ENCODE data around the gene MRPL58. TPM values are rescaled to one million over a fixed set of nuclear protein-coding genes. Genes with fewer than 3 reads are reported as not detected.

Gene MRPL58
- total RNA-seq, 1 experiment from 2014 or later = 41.9 TPM

GRCh38 chr17:75031972-75032719 lies 19.7 kb downstream of the MRPL58 start:
- Mint-ChIP-seq H3K27ac (peak overlapping the region; percentile 61; the same call in 1 of the 2 replicates), H3K27me3 (ENCODE audit: low read depth) (peaks cover 27% of the 10 kb centered on the region), H3K4me1 (peaks cover 22% of the 10 kb centered on the region), H3K9me3 (peaks cover 35% of the 10 kb centered on the region), H3K36me3 (peaks cover 20% of the 10 kb centered on the region), H3K4me3 (peak overlapping the region; percentile 99)
- DNase-seq (ENCODE audit: low spot score) = peak; percentile 35
- POLR2A ChIA-PET = interaction anchor here (1.3 kb wide), 1 partner anchor 20 kb away, joined by 7 read pairs; the partner anchor contains the start of gene MRPL58
- no peak for ATAC-seq
- no peak for TF ChIP-seq MXD4 (CRISPR knock-in tag; IDR thresholded peaks at IDR 0.05; ENCODE audit: borderline replicate concordance)
- no peak for TF ChIP-seq RORB (CRISPR knock-in tag; IDR thresholded peaks at IDR 0.05)
- no peak for TF ChIP-seq GTF2I (CRISPR knock-in tag; conservative IDR thresholded peaks at IDR 0.05)
- TF ChIP-seq, protein P1, sequence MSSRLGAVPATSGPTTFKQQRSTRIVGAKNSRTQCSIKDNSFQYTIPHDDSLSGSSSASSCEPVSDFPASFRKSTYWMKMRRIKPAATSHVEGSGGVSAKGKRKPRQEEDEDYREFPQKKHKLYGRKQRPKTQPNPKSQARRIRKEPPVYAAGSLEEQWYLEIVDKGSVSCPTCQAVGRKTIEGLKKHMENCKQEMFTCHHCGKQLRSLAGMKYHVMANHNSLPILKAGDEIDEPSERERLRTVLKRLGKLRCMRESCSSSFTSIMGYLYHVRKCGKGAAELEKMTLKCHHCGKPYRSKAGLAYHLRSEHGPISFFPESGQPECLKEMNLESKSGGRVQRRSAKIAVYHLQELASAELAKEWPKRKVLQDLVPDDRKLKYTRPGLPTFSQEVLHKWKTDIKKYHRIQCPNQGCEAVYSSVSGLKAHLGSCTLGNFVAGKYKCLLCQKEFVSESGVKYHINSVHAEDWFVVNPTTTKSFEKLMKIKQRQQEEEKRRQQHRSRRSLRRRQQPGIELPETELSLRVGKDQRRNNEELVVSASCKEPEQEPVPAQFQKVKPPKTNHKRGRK (CRISPR knock-in tag; IDR thresholded peaks at IDR 0.05; ENCODE audit: borderline replicate concordance) = no peak
- TF ChIP-seq, protein P2, sequence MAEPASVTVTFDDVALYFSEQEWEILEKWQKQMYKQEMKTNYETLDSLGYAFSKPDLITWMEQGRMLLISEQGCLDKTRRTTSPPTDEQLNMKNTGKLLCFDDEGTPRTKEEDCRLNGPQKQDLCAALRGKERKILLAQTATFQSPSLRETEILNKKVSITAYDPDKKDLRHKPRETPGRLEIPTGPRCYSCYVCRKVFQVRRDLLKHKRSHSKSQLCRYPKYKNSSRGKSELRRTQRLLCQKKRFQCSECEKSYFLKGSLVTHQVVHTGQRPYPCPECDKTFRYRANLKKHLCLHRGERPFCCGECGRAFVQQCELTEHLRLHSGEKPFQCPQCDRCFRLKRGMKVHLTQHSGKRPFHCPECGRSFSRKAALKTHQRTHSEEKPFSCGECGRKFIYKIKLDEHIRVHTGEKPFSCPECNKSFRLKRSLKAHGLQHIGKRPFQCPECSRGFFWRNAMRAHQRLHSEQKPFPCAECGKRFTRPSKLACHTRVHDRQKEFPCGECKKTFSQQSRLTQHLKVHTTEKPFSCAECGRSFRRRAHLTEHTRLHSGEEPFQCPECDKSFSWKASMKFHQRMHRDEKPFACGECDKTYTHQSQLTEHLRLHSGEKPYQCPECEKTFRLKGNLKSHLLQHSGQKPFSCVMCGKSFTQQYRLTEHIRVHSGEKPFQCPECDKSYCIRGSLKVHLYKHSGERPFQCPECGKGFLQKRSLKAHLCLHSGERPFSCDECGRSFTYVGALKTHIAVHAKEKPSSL (CRISPR knock-in tag; conservative IDR thresholded peaks at IDR 0.05) = no peak
- TF ChIP-seq CBFB (CRISPR knock-in tag; IDR thresholded peaks at IDR 0.05; ENCODE audit: low read depth) = no peak
- CTCF ChIA-PET = interaction anchor here (0.6 to 3.6 kb wide), 9 partner anchors 8 to 113 kb away, joined by 3 to 48 read pairs (median 4); partner anchors contain the start of genes HID1, MRPL58 and OTOP2

DNA sequence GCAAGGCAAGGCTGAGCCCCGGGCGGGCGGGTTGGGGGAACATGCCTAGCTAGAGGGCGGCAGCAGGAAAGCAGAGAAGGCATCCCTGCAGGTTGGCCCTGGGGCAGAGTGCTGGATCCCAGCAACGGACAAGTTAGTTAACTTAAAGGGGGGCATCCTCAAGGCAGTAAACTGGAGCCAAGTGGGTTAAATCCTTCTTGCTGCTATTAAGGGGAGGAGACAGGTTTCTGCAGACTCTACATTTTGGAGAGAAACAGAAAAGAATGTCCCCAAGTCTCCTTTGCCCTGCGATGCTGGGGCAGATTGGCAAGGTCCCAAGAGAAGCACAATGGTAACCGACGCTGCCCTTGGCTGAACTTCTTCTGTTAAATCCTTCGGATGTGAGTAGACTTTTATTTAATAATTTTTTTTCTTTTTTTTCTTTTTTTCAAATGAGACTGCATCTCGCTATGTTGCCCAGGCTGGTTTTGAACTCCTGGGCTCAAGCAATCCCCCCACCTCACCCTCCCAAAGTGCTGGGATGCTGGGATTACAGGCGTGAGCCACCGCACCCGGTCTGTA lies 20.3 kb downstream of the MRPL58 start:
- peaks cover 26% of the 10 kb centered on the region for H3K4me1 Mint-ChIP-seq
- H3K9me3 Mint-ChIP-seq = peaks cover 28% of the 10 kb centered on the region
- ChIA-PET POLR2A (interaction anchor here (1.3 kb wide), 1 partner anchor 20 kb away, joined by 7 read pairs; the partner anchor contains the start of gene MRPL58), CTCF (interaction anchor here (1.1 to 3.6 kb wide), 8 partner anchors 9 to 113 kb away, joined by 3 to 48 read pairs (median 6); partner anchors contain the start of genes HID1 and MRPL58)
- TF ChIP-seq ZNF121 (CRISPR knock-in tag; IDR thresholded peaks at IDR 0.05) (peak; percentile 83), ZBTB21 (CRISPR knock-in tag; IDR thresholded peaks at IDR 0.05; ENCODE audit: borderline replicate concordance) (no peak)
- H3K36me3 Mint-ChIP-seq = peaks cover 20% of the 10 kb centered on the region
- peak overlapping the region; percentile 99 for H3K4me3 Mint-ChIP-seq
- ATAC-seq = no peak
- no peak overlapping the region for H3K27ac Mint-ChIP-seq
- H3K27me3 Mint-ChIP-seq (ENCODE audit: low read depth) = peaks cover 27% of the 10 kb centered on the region
- peak; percentile 26 for DNase-seq (ENCODE audit: low spot score)

DNA sequence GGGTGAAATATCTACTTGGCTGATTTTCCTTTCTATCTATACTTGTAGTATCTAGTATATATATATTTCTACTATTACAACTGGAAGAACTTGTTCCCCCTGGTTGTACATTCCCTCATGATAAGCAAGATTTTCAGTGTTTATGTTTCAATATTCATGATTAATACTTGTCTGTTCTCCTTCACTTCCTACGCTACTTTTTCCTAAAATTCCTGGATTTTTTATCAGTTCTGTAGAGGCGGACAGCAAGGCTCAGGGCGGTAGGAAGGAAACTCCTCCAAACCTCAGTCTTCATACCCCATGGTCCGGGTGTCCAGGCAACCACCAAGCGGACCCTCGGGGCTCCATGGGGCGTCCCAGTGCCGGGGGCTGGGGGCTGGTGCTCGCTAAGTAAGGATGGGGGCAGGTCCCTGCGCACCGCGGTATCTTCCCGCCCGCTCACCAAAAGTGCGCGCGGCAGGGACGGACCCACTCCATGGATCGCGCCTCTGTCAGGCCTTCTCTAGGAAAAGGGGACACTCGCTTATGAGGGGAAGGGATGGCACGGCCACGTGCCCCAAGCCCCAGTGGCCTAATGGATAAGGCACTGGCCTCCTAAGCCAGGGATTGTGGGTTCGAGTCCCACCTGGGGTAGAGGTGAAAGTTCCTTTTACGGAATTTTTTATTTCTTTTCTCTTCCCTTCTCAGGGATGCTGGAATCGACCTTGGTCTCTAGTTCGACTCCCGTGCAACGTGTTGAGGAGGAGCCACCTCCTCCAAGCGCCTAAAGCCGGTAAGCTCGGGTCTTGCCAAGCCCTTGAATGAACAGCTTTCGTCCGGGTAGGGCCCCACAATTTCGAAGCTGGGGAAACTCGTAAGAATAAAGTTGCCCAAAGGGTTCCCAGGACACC lies 21.1 kb downstream of the MRPL58 start:
- H3K4me1 Mint-ChIP-seq = peaks cover 26% of the 10 kb centered on the region
- H3K27ac Mint-ChIP-seq = peak overlapping the region; percentile 94
- POLR2A ChIA-PET = interaction anchor here (0.5 to 2.2 kb wide), 5 partner anchors 13 to 257 kb away, joined by 3 to 24 read pairs (median 9); partner anchors contain the start of genes ATP5PD, FDXR, KCTD2 and MRPL58
- H3K36me3 Mint-ChIP-seq = peaks cover 22% of the 10 kb centered on the region
- peak; percentile 99 for DNase-seq (ENCODE audit: low spot score)
- peaks cover 24% of the 10 kb centered on the region for H3K9me3 Mint-ChIP-seq
- peaks cover 27% of the 10 kb centered on the region for H3K27me3 Mint-ChIP-seq (ENCODE audit: low read depth)
- ATAC-seq = peak; percentile 46
- CTCF ChIA-PET = interaction anchor here (1.6 to 3.5 kb wide), 4 partner anchors 21 to 168 kb away, joined by 6 to 38 read pairs (median 14); partner anchors contain the start of gene MRPL58
- peak overlapping the region; percentile 99 for H3K4me3 Mint-ChIP-seq
- no peak for TF ChIP-seq JUN (CRISPR knock-in tag; IDR thresholded peaks at IDR 0.05)
- no peak for TF ChIP-seq RELA (CRISPR knock-in tag; IDR thresholded peaks at IDR 0.05; ENCODE audit: borderline replicate concordance)
- TF ChIP-seq SOX15 (CRISPR knock-in tag; IDR thresholded peaks at IDR 0.05) = no peak
- TF ChIP-seq ARID4B (CRISPR knock-in tag; IDR thresholded peaks at IDR 0.05; ENCODE audit: borderline replicate concordance) = peak; percentile 33
- no peak for TF ChIP-seq NR2C2 (CRISPR knock-in tag; IDR thresholded peaks at IDR 0.05)
- TF ChIP-seq ZBTB43 (CRISPR knock-in tag; IDR thresholded peaks at IDR 0.05) = no peak
- TF ChIP-seq PRRX2 (CRISPR knock-in tag; IDR thresholded peaks at IDR 0.05) = no peak
- TF ChIP-seq EMX1 (CRISPR knock-in tag; IDR thresholded peaks at IDR 0.05) = no peak
- TF ChIP-seq, protein P3, sequence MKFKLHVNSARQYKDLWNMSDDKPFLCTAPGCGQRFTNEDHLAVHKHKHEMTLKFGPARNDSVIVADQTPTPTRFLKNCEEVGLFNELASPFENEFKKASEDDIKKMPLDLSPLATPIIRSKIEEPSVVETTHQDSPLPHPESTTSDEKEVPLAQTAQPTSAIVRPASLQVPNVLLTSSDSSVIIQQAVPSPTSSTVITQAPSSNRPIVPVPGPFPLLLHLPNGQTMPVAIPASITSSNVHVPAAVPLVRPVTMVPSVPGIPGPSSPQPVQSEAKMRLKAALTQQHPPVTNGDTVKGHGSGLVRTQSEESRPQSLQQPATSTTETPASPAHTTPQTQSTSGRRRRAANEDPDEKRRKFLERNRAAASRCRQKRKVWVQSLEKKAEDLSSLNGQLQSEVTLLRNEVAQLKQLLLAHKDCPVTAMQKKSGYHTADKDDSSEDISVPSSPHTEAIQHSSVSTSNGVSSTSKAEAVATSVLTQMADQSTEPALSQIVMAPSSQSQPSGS (CRISPR knock-in tag; IDR thresholded peaks at IDR 0.05; ENCODE audit: borderline replicate concordance, low read depth) = no peak

Measured in WTC11 (cell line).